Kidney (tissue), 14 donors: ENCODE results near the gene PFAS. TPM values are rescaled to one million over a fixed set of nuclear protein-coding genes. Genes with fewer than 3 reads are reported as not detected.
A peak's percentile ranks its signal among the peaks of the same experiment; 100 is the strongest.

Source experiments
- DNase-seq, 5 donors: peaks; one replicate each; pipeline ENCODE4 v3.0.0-alpha.2; 2013 to 2020
- FAIRE-seq: peaks from 2 replicates; lab custom pipeline; 2012; peaks lifted over from hg19 to GRCh38; lab: Jason Lieb, UNC
- H3K27ac ChIP-seq, 2 donors: one replicate each; pipeline ENCODE4 v1.7.0; 2013; ENCODE audit warnings: low read depth in 2 of 2, low read length in 2 of 2, inconsistent platforms in 1 of 2
- H3K27me3 ChIP-seq: one replicate; pipeline ENCODE4 v1.7.1; 2013; ENCODE audit warnings: low read length, inconsistent platforms; ENCODE audit not compliant: control insufficient read depth, insufficient read depth
- H3K36me3 ChIP-seq, 3 donors: one replicate each; pipeline versions ENCODE4 v1.7.0 to v1.7.1; 2013; ENCODE audit warnings: low read length in 3 of 3, control low read depth in 1 of 3, inconsistent platforms in 1 of 3; ENCODE audit not compliant: insufficient read depth in 3 of 3, control insufficient read depth in 2 of 3
- H3K4me1 ChIP-seq, 3 donors: one replicate each; pipeline versions ENCODE4 v1.7.0 to v1.7.1; 2013; ENCODE audit warnings: low read length in 3 of 3, inconsistent platforms in 1 of 3, low read depth in 1 of 3; ENCODE audit not compliant: control insufficient read depth in 2 of 3, insufficient read depth in 2 of 3
- H3K4me3 ChIP-seq, 3 donors: one replicate each; pipeline versions ENCODE4 v1.7.0 to v1.8.1; 2013; ENCODE audit warnings: low read length in 3 of 3, control low read depth in 1 of 3, inconsistent platforms in 1 of 3
- H3K9ac ChIP-seq, 3 donors: one replicate each; pipeline versions ENCODE4 v1.7.0 to v1.7.1; 2013; ENCODE audit warnings: low read length in 3 of 3, control low read depth in 1 of 3, inconsistent platforms in 1 of 3
- H3K9me3 ChIP-seq, 3 donors: one replicate each; pipeline versions ENCODE4 v1.7.0 to v1.7.1; 2013; ENCODE audit warnings: low read length in 3 of 3, control low read depth in 1 of 3, inconsistent platforms in 1 of 3; ENCODE audit not compliant: control insufficient read depth in 2 of 3, insufficient read depth in 1 of 3
- CTCF ChIP-seq: IDR thresholded peaks from 3 replicates; pipeline ENCODE4 v1.5.1; 2012; ENCODE audit warnings: mild to moderate bottlenecking, moderate library complexity, borderline replicate concordance; ENCODE audit not compliant: insufficient read depth; ENCODE audit errors: extremely low read depth
- intact Hi-C: fragments of 100-400 bp; cut with DNase I; formaldehyde crosslinking; loops from one replicate; pipeline ENCODE4 v1.11.1; 2022
- polyA plus RNA-seq: library from polyadenylated mRNA; stranded (reverse); fragments of 350-450 nt; fragmentation: Illumina TruSeq; extraction: RNeasy Lipid Tissue Mini Kit (QIAGEN cat#74804); gene quantifications from one replicate; pipeline ENCODE4 v1.2.3, GENCODE V29; 2014; ENCODE audit warnings: low read depth, low replicate concordance; ENCODE audit not compliant: insufficient read depth
- total RNA-seq: library from RNA; stranded (reverse); fragmentation: NEBNext Ultra II Directional; extraction: Animal tissue kit (Norgen Biotek cat#: 25700); gene quantifications from one replicate; pipeline ENCODE4 v1.2.1, GENCODE V29; 2021
- donor health status: control.
- donor health status: control.
- donor health status: control.
- donor health status: control.
- donor health status: control.
- donor health status: DM: yes; HTN: yes; CAD: no.
- donor health status: Normal renal cell carcinoma (clear cell type).

Gene PFAS
- total and polyA plus RNA-seq, 2 donors from 2014 or later: 7.6 to 49.5 TPM

GRCh38 chr17:8294814-8295316 is 45.8 kb downstream of the PFAS start:
- FAIRE-seq (no peak), DNase-seq (peak in 1 of 5 donors; percentile 67)
- no peaks in the 10 kb centered on the region for H3K36me3 ChIP-seq
- H3K27me3 ChIP-seq: no peaks in the 10 kb centered on the region
- peak overlapping the region; percentile 6 to 57 (median 57) for H3K9ac ChIP-seq
- H3K27ac ChIP-seq: peak overlapping the region; percentile 52 to 85
- intact Hi-C loops: no loop called here
- H3K4me1 ChIP-seq: peaks cover 2 to 13% (median 3%) of the 10 kb centered on the region in 3 donors
- peak overlapping the region; percentile 51 to 70 (median 56) for H3K4me3 ChIP-seq
- no peaks in the 10 kb centered on the region for H3K9me3 ChIP-seq
- TF ChIP-seq CTCF: no peak

GRCh38 chr17:8300226-8300625 is 51.1 kb downstream of the PFAS start:
- Histone ChIP-seq H3K9me3 (no peaks in the 10 kb centered on the region), H3K27ac (no peak overlapping the region), H3K4me3 (no peak overlapping the region), H3K36me3 (no peaks in the 10 kb centered on the region), H3K4me1 (no peaks in the 10 kb centered on the region), H3K27me3 (no peaks in the 10 kb centered on the region), H3K9ac (no peak overlapping the region)
- intact Hi-C loops: no loop called here
- TF ChIP-seq CTCF: no peak
- DNase-seq: no peak
- no peak for FAIRE-seq

GRCh38 chr17:8300627-8301242 is 51.6 kb downstream of the PFAS start:
- H3K4me3 ChIP-seq: no peak overlapping the region
- H3K36me3 ChIP-seq: no peaks in the 10 kb centered on the region
- DNase-seq: peak; percentile 64 to 87 (median 80)
- H3K27me3 ChIP-seq: no peaks in the 10 kb centered on the region
- H3K4me1 ChIP-seq: no peaks in the 10 kb centered on the region
- peak; percentile 89 for TF ChIP-seq CTCF
- no peak for FAIRE-seq
- no peaks in the 10 kb centered on the region for H3K9me3 ChIP-seq
- no peak overlapping the region for H3K27ac ChIP-seq
- H3K9ac ChIP-seq: no peak overlapping the region
- intact Hi-C loops: no loop called here
